ENCODE data around the gene NKAPL.

NKAPL gene

DNA sequence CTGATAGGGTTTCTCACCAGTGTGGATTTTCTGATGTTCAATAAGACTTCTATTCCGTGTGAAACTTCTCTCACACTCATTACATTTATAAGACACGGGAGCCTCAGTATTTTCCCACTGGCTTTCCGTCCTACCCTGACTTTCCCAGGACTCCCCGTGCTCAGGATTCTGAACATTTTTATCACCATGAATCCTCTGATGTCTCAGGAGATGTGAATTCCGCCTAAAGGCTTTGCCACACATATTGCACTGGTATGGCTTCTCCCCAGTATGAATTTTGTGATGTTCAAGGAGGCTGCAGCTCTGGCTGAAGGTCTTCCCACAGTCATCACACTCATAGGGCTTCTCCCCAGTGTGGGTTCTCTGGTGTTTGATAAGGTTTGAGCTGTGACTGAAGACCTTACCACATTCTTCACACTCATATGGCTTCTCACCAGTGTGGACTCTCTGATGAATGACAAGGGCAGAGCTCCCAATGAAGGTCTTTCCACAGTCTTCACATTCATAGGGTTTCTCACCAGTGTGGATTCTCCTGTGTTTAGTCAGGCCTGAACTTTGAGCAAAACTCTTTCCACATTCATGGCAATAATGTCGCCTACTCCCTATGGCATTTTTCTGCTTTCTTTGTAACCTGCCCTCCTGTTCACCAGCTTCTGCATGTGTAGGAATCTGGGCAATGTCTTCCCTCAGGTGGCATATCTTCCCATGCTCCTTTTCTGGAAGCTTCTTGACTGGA lies 13.7 kb upstream of the NKAPL start:
- DNase-seq (ENCODE audit: low read depth): no peak

- DNase-seq (ENCODE audit: low read depth): no peak
Observed at GRCh38 chr6:28248916-28249315, 10.2 kb upstream of the NKAPL start.

- no peak for DNase-seq (ENCODE audit: low read depth)
Observed at GRCh38 chr6:28250747-28251146, 8.3 kb upstream of the NKAPL start.

DNA sequence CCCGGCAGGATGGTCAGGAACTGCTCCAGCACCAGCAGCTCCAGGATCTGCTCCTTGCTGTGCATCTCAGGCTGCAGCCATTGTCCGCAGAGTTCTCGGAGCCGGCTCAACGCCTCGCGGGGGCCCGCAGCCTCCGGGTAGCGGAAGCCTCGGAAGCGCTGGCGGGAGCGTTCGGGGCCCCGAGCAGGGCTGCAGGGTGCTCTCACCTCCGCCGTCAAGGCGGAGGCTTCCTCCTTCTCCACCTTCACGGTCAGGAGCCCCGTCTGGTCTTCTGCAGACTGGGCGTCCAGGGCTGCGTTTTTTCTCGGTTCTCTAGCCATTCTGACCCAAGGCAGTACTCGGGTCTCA lies 7.5 kb upstream of the NKAPL start:
- no peak for DNase-seq (ENCODE audit: low read depth)

- DNase-seq (ENCODE audit: low read depth): peak; percentile 45
Observed at GRCh38 chr6:28252009-28252975, 6.8 kb upstream of the NKAPL start, which contains the start of gene ZKSCAN4. Gene ZKSCAN4, minus strand, starts transcription at chr6:28252269. Its CDS starts 289 bp downstream, at chr6:28251980.

- no peak for DNase-seq (ENCODE audit: low read depth)
Observed at GRCh38 chr6:28254121-28254519, 5.0 kb upstream of the NKAPL start.

GRCh38 chr6:28257042-28257441 lies 2.1 kb upstream of the NKAPL start:
- no peak for DNase-seq (ENCODE audit: low read depth)

- DNase-seq (ENCODE audit: low read depth): no peak
Observed at GRCh38 chr6:28263922-28264321, 4.8 kb downstream of the NKAPL start.

DNA sequence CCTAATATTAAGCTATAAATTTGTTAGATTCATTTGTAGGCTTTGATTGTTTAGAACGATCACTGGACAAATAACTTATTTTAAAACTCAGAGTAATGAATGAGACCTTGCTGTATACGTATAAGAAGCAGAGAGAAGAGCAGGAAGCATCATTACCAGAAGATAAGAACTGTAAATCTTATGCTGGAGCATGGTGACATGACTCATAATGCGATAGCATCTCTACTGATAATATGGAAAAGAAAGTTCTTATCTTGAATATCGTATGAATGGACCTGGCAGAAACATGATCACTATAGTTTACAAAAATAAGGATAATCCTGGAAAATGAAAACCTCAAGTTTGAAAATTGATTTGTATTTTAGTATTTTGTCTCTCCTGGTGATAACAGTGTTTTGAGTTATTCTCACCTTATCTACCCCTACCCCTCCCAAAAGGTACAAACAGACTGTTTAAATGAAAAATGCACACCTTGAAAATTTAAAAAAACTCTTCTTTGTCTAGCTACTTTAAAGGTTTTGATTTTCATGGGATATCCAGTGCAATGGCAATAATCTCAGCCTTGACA lies 5.8 kb downstream of the NKAPL start:
- DNase-seq (ENCODE audit: low read depth): no peak

DNA sequence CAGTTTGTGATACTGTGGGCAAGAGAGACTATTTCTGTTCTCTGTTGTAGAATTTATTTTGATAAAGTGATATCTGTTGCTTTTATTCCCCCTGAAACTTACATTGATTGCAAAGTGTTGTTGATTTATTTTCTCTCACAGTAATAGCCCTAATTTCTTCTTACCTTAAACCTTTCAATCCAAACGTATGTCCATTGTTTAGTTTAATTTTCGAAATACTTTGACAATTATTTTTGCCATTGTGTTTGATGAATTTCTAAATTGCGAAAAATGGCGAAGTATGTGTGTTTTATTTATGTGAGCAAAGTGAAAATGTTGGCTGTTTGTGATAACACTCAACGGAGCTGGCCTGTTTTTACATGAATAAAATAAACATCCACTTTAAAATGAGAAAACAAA lies 7.5 kb downstream of the NKAPL start:
- no peak for DNase-seq (ENCODE audit: low read depth)

DNA sequence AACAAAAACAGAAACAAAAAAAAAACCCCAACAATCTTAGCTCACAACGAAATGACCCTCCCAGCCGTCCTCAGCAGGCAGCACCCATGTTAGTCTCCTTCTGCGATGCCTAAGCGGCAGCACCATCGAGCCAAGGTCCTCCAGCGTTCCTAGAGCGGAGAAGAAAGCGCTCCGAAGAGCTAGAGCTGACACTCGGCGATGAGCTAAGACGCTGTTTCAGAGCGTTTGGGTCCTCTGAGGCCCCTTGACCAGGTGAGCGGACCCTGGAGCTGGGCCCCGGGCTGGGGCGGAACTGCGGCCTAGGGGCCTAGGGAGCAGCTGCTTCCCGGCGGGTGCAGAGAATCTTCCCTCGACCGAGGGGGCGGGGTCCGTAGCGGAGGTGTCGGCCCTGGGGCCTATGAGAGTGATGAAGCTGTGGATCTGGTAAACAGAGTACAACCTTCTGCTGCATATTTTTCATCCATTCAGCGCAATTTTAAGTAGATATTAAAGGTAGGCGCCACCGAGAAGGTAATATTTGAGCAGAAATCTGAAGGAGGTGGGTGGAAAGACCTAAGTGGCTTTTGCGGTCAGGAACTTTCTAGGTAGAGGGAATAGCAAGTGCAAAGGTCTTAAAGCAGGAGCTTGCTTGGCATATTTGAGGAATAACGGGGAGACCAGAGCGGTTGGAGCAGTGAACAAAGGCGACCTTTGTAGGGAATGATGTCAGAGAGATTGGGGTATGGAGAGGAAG lies 8.0 kb downstream of the NKAPL start, which contains the start of gene ZSCAN26:
ZSCAN26 (plus strand) TSS at position 182 of the 733 bp plus-strand sequence. CDS start 4,777 bp downstream, outside the sequence.
- peak; percentile 45 for DNase-seq (ENCODE audit: low read depth)

- DNase-seq (ENCODE audit: low read depth): no peak
Observed at GRCh38 chr6:28267695-28268059, 8.6 kb downstream of the NKAPL start.

DNA sequence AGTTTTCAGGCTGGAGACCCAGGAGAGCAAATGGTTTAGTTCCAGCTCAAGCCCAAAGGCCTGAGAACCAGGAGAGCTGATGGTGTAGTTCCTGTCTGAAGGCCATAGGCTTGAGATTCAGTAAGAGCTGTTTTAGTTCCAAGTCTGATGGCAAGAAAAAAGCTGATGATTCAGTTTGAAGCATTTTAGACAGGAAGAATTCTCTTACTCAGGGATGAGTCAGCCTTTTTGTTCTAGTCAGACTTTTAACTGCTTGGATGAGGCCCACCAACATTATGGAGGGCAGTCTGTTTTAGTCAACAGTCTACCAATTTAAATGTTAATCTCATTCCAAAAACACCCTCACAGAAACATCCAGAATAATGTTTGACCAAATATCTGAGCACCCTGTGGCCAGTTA lies 10.4 kb downstream of the NKAPL start:
- no peak for DNase-seq (ENCODE audit: low read depth)

GRCh38 chr6:28274888-28275287 lies 15.8 kb downstream of the NKAPL start:
- no peak for DNase-seq (ENCODE audit: low read depth)

GRCh38 chr6:28277746-28278145 lies 18.6 kb downstream of the NKAPL start:
- no peak for DNase-seq (ENCODE audit: low read depth)

DNA sequence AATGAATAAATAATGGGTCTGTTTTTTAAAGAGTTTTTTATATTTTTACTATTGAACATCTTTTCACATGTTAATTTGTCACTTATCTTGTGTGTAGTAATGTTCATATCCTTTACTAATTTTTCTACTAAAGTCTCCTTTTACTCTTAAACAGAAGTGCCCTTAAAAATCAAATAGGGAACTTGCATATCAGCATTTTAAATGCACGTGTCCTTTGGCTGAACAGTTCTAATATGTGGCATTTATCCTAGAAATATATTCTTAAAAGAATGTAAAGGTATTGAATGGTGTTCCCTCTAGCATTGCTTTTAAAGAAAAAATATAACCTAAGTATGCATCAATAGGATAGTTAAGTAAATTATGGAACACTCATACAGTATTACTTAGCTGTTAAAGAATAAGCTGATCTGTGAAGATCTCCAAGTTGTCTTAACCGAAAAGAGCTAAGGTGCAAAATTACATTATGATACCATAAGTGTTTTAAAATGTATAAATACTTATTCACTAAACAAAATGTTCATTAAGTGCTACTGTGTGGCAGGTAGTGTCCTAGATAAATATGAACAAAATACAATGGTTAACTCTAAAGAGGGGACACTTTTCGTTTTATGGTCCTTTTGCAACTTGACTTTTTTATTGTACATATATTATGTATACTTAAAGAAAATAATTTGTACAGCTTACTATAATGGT lies 21.6 kb downstream of the NKAPL start:
- no peak for DNase-seq (ENCODE audit: low read depth)

- DNase-seq (ENCODE audit: low read depth): peak; percentile 22
Observed at GRCh38 chr6:28281288-28282064, 22.4 kb downstream of the NKAPL start, which contains the start of gene PGBD1. Gene PGBD1, plus strand, starts transcription at chr6:28281572. Its CDS starts 2,242 bp downstream, at chr6:28283814.

DNA sequence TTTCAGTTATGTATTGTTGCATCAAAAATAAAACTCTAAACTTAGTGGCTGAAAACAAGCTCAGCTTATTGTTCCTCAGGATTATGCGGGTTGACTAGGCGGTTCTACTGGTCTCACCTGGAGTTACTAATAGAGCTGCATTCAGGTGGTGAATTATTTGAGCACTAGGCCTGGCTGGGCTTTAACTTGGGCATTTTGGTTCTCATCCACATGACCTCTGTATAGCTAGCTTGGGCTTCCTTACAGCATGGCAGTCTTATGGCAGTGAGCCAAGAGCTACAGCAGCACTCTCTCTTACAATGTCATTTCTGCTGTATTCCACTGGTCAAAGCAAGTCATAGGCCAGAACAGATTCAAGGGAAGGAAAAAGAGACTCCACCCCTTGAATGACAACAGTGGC lies 23.8 kb downstream of the NKAPL start:
- no peak for DNase-seq (ENCODE audit: low read depth)

DNA sequence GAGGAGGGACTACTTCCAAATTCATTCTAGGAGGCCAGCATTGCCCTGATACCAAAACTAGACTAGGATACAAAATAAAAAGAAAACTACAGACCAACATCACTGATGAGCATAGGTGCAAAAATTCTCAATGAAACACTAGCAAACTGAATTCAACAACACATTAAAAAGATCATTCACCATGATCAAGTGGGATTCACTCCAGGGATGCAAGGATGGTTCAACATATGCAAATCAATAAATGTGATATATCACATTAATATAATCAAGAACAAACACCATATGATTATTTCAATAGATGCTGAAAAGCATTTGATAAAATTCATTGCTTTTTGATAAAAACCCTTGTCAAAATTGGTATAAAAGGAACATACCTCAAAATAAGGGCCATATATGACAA lies 32.5 kb downstream of the NKAPL start:
- no peak for DNase-seq (ENCODE audit: low read depth)

DNA sequence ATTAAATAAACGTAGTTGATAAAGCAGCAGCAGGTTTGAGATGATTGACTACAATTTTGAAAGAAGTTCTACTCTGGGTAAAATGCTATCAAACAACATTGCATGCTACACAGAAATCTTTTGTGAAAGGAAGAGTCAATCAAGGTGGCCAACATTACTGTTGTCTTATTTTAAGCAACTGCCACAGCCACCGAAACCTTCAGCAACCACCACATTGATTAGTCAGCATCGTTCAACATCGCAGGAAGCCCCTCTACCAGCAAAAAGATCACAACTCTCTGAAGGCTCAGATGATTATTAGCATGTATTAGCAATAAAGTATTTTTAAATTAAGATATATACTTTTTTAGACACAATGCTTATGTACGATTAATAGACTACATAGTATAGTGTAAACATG lies 36.2 kb downstream of the NKAPL start:
- DNase-seq (ENCODE audit: low read depth): no peak
